Left ventricle myocardium inferior (tissue), 1 donor: Measurements from ENCODE around the gene KIF13A. TPM values are rescaled to one million over a fixed set of nuclear protein-coding genes. Genes with fewer than 3 reads are reported as not detected.
"Not testable (repeated sequence)": the region's sequence is repeated elsewhere in the genome, so short reads cannot be mapped to it uniquely, and the experiment has no call there.

ENCODE experiments used
- DNase-seq: peaks from one replicate; pipeline ENCODE4 v3.0.0-alpha.2; 2020
- H3K27ac ChIP-seq: fragments of 200-600 bp; replicated peaks from 2 replicates; pipeline ENCODE4 v1.8.0; 2021
- H3K27me3 ChIP-seq: fragments of 200-600 bp; 2 replicates; pipeline ENCODE4 v1.8.0; 2021; ENCODE audit warnings: low read depth
- H3K36me3 ChIP-seq: fragments of 200-600 bp; 2 replicates; pipeline ENCODE4 v1.8.0; 2021
- H3K4me1 ChIP-seq: fragments of 200-600 bp; 2 replicates; pipeline ENCODE4 v1.8.0; 2021
- H3K4me3 ChIP-seq: fragments of 200-600 bp; 2 replicates; pipeline ENCODE4 v1.8.0; 2021; ENCODE audit warnings: mild to moderate bottlenecking, moderate library complexity
- H3K9me3 ChIP-seq: fragments of 200-600 bp; replicated peaks from 2 replicates; pipeline ENCODE4 v1.8.0; 2021
- intact Hi-C: fragments of 100-400 bp; cut with micrococcal nuclease; formaldehyde crosslinking; loops from one replicate; pipeline ENCODE4 v1.11.0; 2022
- total RNA-seq: library from RNA; stranded (reverse); fragmentation: NEBNext Ultra II Directional; extraction: Animal tissue kit (Norgen Biotek cat#: 25700); gene quantifications from one replicate; pipeline ENCODE4 v1.2.1, GENCODE V29; 2021
- TF ChIP-seq, protein P1 (sequence below): fragments of 200-600 bp; IDR thresholded peaks from 2 replicates; pipeline ENCODE4 v1.8.0; 2021; ENCODE audit warnings: antibody characterized with exemption, mild to moderate bottlenecking, borderline replicate concordance
- donor health status: DM: no; HTN: yes; CAD: no; lungs with severe emphysema.

The KIF13A gene
- total RNA-seq, 1 donor from 2014 or later = 85.7 TPM

DNA sequence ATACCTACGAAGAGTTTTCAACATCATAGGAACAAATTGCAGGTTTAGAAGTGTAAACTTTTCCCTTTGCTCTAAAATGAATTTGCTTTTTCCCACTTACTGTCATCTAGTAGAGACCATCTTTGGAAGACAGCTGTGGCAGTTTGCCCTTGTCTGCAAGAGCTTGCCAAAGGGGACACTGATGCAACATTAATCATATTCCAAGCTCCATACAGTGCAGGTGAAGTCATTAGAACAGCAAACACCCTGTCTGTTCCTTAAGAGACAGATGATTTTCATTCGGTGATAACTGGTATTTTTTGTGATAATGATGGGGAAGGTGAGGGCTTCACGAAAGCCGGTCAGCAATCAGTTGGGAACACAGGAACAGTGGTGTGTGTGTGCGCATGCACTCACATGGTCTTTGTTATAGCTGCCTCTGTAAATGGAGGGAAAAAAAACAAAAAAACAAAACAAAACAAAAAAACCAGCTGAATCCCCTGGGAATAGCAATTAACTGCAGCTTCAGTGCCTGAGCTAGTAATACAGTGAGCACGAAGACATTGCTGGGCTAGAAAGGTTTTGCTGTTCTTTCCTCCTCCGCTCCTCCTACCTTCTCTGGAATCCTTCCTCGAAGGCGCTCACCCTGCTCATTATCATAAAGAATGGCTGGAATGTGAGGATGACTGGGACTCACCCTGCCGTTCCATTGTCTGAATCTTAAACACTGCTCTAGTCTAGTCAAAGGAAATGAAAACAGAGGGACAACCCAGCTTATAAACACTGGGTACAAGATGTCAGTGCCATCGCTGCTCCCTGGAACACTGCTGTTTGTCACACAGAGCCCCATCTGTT is 35.2 kb upstream of the KIF13A start:
- no peaks in the 10 kb centered on the region for H3K9me3 ChIP-seq
- H3K4me1 ChIP-seq = no peaks in the 10 kb centered on the region
- no peak overlapping the region for H3K4me3 ChIP-seq
- intact Hi-C loops = no loop called here
- H3K27me3 ChIP-seq = peaks cover 9% of the 10 kb centered on the region
- H3K27ac ChIP-seq = no peak overlapping the region
- H3K36me3 ChIP-seq = no peaks in the 10 kb centered on the region
- TF ChIP-seq, protein P1, sequence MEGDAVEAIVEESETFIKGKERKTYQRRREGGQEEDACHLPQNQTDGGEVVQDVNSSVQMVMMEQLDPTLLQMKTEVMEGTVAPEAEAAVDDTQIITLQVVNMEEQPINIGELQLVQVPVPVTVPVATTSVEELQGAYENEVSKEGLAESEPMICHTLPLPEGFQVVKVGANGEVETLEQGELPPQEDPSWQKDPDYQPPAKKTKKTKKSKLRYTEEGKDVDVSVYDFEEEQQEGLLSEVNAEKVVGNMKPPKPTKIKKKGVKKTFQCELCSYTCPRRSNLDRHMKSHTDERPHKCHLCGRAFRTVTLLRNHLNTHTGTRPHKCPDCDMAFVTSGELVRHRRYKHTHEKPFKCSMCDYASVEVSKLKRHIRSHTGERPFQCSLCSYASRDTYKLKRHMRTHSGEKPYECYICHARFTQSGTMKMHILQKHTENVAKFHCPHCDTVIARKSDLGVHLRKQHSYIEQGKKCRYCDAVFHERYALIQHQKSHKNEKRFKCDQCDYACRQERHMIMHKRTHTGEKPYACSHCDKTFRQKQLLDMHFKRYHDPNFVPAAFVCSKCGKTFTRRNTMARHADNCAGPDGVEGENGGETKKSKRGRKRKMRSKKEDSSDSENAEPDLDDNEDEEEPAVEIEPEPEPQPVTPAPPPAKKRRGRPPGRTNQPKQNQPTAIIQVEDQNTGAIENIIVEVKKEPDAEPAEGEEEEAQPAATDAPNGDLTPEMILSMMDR = no peak
- no peak for DNase-seq

DNA sequence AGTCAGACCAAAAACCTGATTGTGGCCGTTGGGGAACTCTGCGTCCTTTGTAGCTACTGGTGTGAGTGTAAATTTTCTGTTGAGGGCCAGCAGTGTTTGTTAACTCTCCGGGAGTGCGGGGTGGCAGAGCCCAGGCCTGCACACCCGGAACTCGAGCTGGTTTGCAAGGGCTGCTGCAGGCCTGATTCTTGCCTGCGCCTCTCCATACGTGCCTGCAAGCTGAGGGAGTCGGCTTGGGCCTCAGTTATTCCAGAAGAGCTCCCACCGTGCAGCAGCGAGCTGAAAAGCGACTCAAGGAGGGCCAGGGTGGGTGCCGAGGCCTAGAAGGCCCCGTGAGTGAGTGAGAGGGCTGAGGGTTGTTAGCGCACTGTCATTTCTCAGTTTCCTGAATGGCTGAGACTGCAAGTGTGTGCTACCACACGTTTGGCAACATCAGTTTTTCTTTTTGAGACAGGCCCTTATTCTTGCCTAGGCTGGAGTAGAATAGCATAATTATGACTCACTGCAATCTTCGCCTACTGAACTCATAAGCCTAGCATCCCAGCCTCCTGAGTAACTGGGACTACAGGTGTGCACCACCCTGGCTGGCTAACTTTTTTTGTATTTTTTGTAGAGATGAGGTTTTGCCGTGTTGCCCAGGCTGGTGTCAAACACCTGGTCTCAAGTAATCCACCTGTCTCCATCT is 33.9 kb upstream of the KIF13A start:
- H3K4me3 ChIP-seq = no peak overlapping the region
- H3K27me3 ChIP-seq = peaks cover 9% of the 10 kb centered on the region
- no peaks in the 10 kb centered on the region for H3K36me3 ChIP-seq
- no peaks in the 10 kb centered on the region for H3K9me3 ChIP-seq
- H3K27ac ChIP-seq = no peak overlapping the region
- intact Hi-C loops = no loop called here
- TF ChIP-seq, protein P1 = no peak
- DNase-seq = no peak
- H3K4me1 ChIP-seq = no peaks in the 10 kb centered on the region

DNA sequence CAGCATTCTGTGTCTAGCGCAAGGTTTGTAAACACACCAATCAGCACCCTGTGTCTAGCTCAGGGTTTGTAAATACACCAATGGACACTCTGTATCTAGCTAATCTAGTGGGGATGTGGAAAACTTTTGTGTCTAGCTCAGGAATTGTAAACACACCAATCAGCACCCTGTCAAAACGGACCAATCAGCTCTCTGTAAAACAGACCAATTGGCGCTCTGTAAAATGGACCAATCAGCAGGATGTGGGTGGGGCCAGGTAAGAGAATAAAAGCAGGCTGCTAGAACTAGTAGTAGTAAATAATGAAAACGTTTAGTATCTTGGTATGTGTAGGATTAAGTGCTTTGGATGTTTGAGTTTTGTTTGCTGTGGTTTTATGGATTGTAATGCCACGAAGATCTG is 33.1 kb upstream of the KIF13A start:
- H3K27me3 ChIP-seq, H3K4me3 ChIP-seq, H3K4me1 ChIP-seq, H3K36me3 ChIP-seq, DNase-seq, H3K27ac ChIP-seq, intact Hi-C loops, H3K9me3 ChIP-seq: not testable (repeated sequence)

DNA sequence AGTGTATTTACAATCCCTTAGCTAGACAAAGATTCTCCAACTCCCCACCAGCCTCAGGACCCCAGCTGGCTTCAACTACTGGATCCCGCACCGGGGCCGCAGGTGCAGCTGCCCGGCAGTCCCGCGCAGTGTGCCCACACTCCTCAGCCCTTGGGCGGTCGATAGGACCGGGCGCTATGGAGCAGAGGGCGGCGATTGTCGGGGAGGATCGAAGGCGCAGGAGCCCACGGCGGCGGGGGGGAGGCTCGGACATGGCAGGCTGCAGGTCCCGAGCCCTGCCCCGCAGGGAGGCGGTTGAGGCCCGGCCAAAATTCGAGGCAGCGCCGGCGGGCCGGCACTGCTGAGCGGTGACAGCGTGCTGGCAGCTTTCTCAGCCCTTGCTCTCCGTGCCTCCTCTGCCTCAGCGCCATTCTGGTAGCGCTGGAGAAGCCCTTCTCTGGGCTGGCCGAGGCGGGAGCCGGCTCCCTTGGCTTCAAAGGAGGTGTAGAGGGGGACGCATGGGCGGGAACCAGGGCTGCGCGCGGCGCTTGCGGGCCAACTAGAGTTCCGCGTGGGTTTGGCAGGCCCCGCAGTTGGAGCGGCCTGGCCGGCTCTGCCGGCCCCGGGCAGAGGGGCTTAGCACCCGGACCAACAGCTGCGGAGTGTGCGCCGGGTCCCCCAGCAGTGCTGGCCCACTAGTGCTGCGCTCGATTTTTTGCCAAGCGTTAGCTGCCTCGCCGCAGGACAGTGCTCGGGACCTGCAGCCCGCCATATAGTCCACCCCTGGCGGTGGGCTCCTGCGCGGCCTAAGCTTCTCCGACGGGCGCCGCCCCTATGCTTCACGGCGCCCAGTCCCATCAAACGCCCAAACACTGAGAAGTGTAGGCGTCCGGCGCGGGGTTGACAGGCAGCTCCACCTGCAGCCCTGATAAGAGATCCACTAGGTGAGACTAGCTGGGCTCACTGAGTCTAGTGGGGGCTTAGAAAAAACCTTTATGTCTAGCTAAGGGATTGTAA is 32.4 kb upstream of the KIF13A start:
- Histone ChIP-seq H3K36me3 (no peaks in the 10 kb centered on the region), H3K9me3 (no peaks in the 10 kb centered on the region), H3K27ac (no peak overlapping the region), H3K27me3 (peaks cover 9% of the 10 kb centered on the region), H3K4me3 (peak overlapping the region; percentile 42), H3K4me1 (no peaks in the 10 kb centered on the region)
- intact Hi-C loops = no loop called here
- no peak for DNase-seq
- TF ChIP-seq, protein P1 = no peak

DNA sequence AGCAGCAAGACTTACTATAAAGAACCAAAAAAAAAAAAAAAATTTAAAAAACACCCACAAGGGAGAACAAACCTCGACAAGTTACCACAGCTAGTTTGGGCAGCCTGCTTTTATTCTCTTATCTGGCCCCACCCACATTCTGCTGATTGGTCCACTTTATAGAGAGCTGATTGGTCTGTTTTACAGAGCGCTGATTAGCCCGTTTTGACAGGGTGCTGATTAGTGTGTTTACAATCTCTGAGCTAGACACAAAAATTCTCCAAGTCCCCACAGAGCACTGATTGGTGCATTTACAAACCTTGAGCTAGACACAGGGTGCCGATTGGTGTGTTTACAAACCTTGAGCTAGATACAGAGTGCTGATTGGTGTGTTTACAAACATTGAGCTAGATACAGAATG is 31.7 kb upstream of the KIF13A start:
- intact Hi-C loops, DNase-seq, H3K36me3 ChIP-seq, H3K27me3 ChIP-seq, H3K27ac ChIP-seq, H3K4me1 ChIP-seq, H3K9me3 ChIP-seq: not testable (repeated sequence)
- peak overlapping the region; percentile 42 for H3K4me3 ChIP-seq

DNA sequence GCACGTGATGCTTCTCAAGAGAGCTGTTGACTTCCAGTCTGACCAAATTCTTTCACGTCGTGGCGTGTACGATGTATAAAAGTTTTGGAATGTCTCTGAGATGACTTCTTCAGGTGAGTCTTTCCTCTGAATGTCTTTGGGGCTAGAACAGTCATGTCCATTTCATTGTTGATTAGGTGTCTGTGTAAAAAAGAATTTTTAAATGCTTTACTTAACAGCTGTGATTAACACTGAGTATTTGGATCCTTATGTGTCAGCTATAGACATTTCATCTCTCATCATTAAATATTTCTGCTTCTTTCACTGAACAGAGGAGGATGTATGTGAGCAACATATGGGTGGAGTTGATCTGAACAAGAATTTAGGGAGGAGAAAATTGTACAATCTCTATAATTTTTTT is 29.3 kb upstream of the KIF13A start:
- TF ChIP-seq, protein P1 = no peak
- Histone ChIP-seq H3K27ac (no peak overlapping the region), H3K4me3 (no peak overlapping the region), H3K9me3 (no peaks in the 10 kb centered on the region), H3K36me3 (no peaks in the 10 kb centered on the region), H3K4me1 (no peaks in the 10 kb centered on the region), H3K27me3 (peaks cover 9% of the 10 kb centered on the region)
- intact Hi-C loops = no loop called here
- DNase-seq = no peak
